Measurements from ENCODE around the gene MUC5B. TPM values are rescaled to one million over a fixed set of nuclear protein-coding genes. Genes with fewer than 3 reads are reported as not detected.

The MUC5B gene
- total and polyA plus RNA-seq, 2 donors from 2014 or later = 0.38 TPM; not detected in 1

DNA sequence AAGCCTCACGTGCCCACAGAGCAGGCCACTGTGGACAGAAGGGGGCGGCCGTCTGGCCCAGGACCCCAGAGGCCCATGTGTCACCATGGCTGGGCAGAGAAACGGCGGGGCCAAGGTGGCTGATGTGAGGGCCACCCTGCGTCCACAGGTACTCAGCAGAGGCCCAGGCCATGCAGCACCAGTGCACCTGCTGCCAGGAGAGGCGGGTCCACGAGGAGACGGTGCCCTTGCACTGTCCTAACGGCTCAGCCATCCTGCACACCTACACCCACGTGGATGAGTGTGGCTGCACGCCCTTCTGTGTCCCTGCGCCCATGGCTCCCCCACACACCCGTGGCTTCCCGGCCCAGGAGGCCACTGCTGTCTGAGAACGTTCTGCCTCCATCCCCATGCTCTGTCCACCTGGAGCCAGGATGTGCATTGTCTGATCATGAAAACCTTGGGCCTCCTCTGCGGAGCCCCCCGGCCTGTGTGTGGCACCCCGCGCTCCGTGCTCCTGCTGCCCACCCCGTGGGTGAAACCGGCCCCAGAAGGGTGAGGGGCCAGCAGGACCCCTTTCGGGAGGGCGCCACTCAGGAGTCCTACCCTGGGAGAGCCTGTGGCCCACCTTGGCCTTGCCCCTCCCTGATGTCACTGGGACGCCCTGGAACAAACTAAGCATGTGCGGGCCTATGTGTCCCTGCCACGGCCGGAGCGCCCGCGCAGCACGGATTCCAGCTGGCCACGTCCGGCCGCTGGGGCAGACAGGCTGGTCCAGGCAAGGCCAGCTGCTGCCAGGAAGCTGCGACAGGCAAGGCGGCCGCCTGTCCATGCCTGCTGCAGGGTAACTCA is 38.6 kb downstream of the MUC5B start:
- peak in 1 of 5 donors; percentile 78 for DNase-seq
- no peak for FAIRE-seq
- H3K4me1 ChIP-seq (ENCODE audit: control insufficient read depth in 2 of 3, insufficient read depth in 2 of 3, low read depth in 1 of 3, low read length in 3 of 3) = peaks cover 0 to 11% (median 5%) of the 10 kb centered on the region in 3 donors
- H3K27ac ChIP-seq (ENCODE audit: low read depth in 2 of 2, low read length in 2 of 2) = no peak overlapping the region
- no peaks in the 10 kb centered on the region for H3K36me3 ChIP-seq (ENCODE audit: control insufficient read depth in 2 of 3, insufficient read depth in 3 of 3, low read length in 3 of 3)
- no peaks in the 10 kb centered on the region for H3K9me3 ChIP-seq (ENCODE audit: control insufficient read depth in 2 of 3, insufficient read depth in 1 of 3, low read length in 3 of 3)
- H3K9ac ChIP-seq (ENCODE audit: low read length in 3 of 3) = no peak overlapping the region
- TF ChIP-seq, protein P1, sequence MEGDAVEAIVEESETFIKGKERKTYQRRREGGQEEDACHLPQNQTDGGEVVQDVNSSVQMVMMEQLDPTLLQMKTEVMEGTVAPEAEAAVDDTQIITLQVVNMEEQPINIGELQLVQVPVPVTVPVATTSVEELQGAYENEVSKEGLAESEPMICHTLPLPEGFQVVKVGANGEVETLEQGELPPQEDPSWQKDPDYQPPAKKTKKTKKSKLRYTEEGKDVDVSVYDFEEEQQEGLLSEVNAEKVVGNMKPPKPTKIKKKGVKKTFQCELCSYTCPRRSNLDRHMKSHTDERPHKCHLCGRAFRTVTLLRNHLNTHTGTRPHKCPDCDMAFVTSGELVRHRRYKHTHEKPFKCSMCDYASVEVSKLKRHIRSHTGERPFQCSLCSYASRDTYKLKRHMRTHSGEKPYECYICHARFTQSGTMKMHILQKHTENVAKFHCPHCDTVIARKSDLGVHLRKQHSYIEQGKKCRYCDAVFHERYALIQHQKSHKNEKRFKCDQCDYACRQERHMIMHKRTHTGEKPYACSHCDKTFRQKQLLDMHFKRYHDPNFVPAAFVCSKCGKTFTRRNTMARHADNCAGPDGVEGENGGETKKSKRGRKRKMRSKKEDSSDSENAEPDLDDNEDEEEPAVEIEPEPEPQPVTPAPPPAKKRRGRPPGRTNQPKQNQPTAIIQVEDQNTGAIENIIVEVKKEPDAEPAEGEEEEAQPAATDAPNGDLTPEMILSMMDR (IDR thresholded peaks at IDR 0.05; ENCODE audit: borderline replicate concordance, extremely low read depth, insufficient read depth) = no peak
- no peak overlapping the region for H3K4me3 ChIP-seq (ENCODE audit: low read length in 3 of 3)
- intact Hi-C loops (cut with DNase I) = no loop called here
- H3K27me3 ChIP-seq (ENCODE audit: control insufficient read depth, insufficient read depth, low read length) = no peaks in the 10 kb centered on the region

DNA sequence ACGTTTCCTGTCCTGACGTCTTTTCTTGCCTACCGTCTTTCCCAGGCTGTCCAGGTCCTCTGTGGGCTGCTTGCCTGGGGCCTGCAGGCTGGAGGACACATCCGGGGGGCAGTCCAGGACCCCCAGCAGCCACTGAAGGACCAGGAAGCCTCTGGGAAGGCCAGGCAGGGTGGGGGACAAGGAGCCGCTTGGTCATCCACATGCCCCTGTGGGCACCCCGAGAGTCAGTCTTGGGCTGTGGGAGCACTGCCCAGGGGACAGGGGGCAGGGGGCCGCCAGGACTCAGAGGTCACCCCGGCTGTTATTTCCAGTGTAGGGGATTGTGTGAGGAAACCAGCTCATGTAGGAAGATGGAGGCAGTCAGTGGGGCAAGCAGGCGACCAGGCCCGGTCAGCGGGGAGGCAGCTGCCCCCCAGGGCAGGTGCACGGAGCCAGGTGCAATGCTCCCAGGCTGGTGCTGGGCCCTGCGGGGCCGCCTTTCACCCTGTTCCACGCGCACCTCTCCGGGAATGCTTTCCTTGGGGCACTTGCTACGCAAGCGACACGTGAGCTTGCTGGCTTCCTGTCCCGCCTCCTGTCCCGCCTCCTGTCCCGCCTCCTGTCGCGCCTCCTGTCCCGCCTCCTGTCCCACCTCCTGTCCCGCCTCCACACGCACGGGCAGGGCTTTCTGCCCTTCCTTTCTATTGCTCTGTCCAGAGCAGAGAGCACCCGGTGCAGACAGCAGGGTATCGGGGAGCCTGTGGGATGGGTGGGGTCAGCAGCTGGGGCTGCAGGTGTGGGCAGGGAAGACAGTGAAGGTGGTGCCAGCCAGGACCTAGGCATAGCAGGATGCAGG is 39.5 kb downstream of the MUC5B start:
- H3K27me3 ChIP-seq (ENCODE audit: control insufficient read depth, insufficient read depth, low read length) = no peaks in the 10 kb centered on the region
- TF ChIP-seq, protein P1 (IDR thresholded peaks at IDR 0.05; ENCODE audit: borderline replicate concordance, extremely low read depth, insufficient read depth) = no peak
- H3K27ac ChIP-seq (ENCODE audit: low read depth in 2 of 2, low read length in 2 of 2) = peak overlapping the region; percentile 41 to 51
- H3K9ac ChIP-seq (ENCODE audit: low read length in 3 of 3) = peak overlapping the region in 2 of 3 donors; percentile 61 to 82
- no peaks in the 10 kb centered on the region for H3K9me3 ChIP-seq (ENCODE audit: control insufficient read depth in 2 of 3, insufficient read depth in 1 of 3, low read length in 3 of 3)
- intact Hi-C loops (cut with DNase I) = no loop called here
- DNase-seq (peak; percentile 91 to 98 (median 95)), FAIRE-seq (peak; percentile 66)
- peaks cover 0 to 11% (median 9%) of the 10 kb centered on the region in 3 donors for H3K4me1 ChIP-seq (ENCODE audit: control insufficient read depth in 2 of 3, insufficient read depth in 2 of 3, low read depth in 1 of 3, low read length in 3 of 3)
- H3K4me3 ChIP-seq (ENCODE audit: low read length in 3 of 3) = peak overlapping the region; percentile 31 to 68 (median 68)
- no peaks in the 10 kb centered on the region for H3K36me3 ChIP-seq (ENCODE audit: control insufficient read depth in 2 of 3, insufficient read depth in 3 of 3, low read length in 3 of 3)

GRCh38 chr11:1263010-1263409 is 40.1 kb downstream of the MUC5B start:
- Histone ChIP-seq H3K4me3 (ENCODE audit: low read length in 3 of 3) (peak overlapping the region; percentile 4 to 68 (median 30)), H3K27me3 (ENCODE audit: control insufficient read depth, insufficient read depth, low read length) (no peaks in the 10 kb centered on the region), H3K27ac (ENCODE audit: low read depth in 2 of 2, low read length in 2 of 2) (no peak overlapping the region), H3K4me1 (ENCODE audit: control insufficient read depth in 2 of 3, insufficient read depth in 2 of 3, low read depth in 1 of 3, low read length in 3 of 3) (peaks cover 0 to 15% (median 9%) of the 10 kb centered on the region in 3 donors), H3K9ac (ENCODE audit: low read length in 3 of 3) (peak overlapping the region in 1 of 3 donors; percentile 3), H3K9me3 (ENCODE audit: control insufficient read depth in 2 of 3, insufficient read depth in 1 of 3, low read length in 3 of 3) (no peaks in the 10 kb centered on the region), H3K36me3 (ENCODE audit: control insufficient read depth in 2 of 3, insufficient read depth in 3 of 3, low read length in 3 of 3) (no peaks in the 10 kb centered on the region)
- intact Hi-C loops (cut with DNase I) = no loop called here
- DNase-seq (peak in 1 of 5 donors; percentile 16), FAIRE-seq (no peak)
- TF ChIP-seq, protein P1 (IDR thresholded peaks at IDR 0.05; ENCODE audit: borderline replicate concordance, extremely low read depth, insufficient read depth) = no peak
